Testis (tissue), 3 donors: ENCODE data around the gene NKRF. TPM values are rescaled to one million over a fixed set of nuclear protein-coding genes. Genes with fewer than 3 reads are reported as not detected.

Source experiments
- DNase-seq: peaks from one replicate; pipeline ENCODE4 v3.0.0-alpha.2; 2019
- H3K27ac ChIP-seq, 2 donors: fragments of 200-600 bp; sonication (generic); one replicate each; pipeline ENCODE4 v1.5.1; 2019
- H3K27me3 ChIP-seq: fragments of 200-600 bp; sonication (generic); one replicate; pipeline ENCODE4 v1.5.1; 2019
- H3K36me3 ChIP-seq: fragments of 200-600 bp; sonication (generic); one replicate; pipeline ENCODE4 v1.5.1; 2017; ENCODE audit warnings: low read depth; ENCODE audit errors: missing control alignments
- H3K4me1 ChIP-seq: fragments of 200-600 bp; sonication (generic); one replicate; pipeline ENCODE4 v1.5.1; 2019
- H3K4me3 ChIP-seq, 2 donors: fragments of 200-600 bp; sonication (generic); one replicate each; pipeline ENCODE4 v1.5.1; 2017 to 2019
- H3K9me3 ChIP-seq: fragments of 200-600 bp; sonication (generic); one replicate; pipeline ENCODE4 v1.5.1; 2017
- CTCF ChIP-seq, 3 experiments: fragments of 450-650 bp in 2 of 3; fragments of 200-600 bp in 1 of 3; sonication (generic) in 1 of 3; IDR thresholded peaks; one replicate each; pipeline ENCODE4 v1.5.1; 2016 to 2019; ENCODE audit warnings: antibody characterized with exemption in 3 of 3, mild to moderate bottlenecking in 2 of 3, moderate library complexity in 1 of 3
- POLR2A ChIP-seq: fragments of 450-650 bp; IDR thresholded peaks from one replicate; pipeline ENCODE4 v1.6.1; 2017; ENCODE audit warnings: antibody characterized with exemption, mild to moderate bottlenecking, moderate library complexity
- WGBS, 2 donors: methylation state at CpG; one replicate each; pipeline ENCODE4 v1.1.5; 2018; 5-methylcytosine and 5-hydroxymethylcytosine counted together
- intact Hi-C: fragments of 100-400 bp; cut with DNase I; formaldehyde crosslinking; loops from one replicate; pipeline ENCODE4 v1.15.1; 2023; ENCODE audit warnings: low total_unique reads
- polyA plus RNA-seq: library from polyadenylated mRNA; stranded (reverse); fragments of 350-450 nt; fragmentation: Illumina TruSeq; extraction: RNeasy Lipid Tissue Mini Kit (QIAGEN cat#74804); gene quantifications from one replicate; pipeline ENCODE4 v1.2.3, GENCODE V29; 2014; ENCODE audit warnings: low read depth, low replicate concordance; ENCODE audit not compliant: insufficient read depth
- total RNA-seq, 2 donors: library from RNA; depleted of rRNA; stranded (reverse); fragments of >200 nt; gene quantifications; one replicate each; pipeline ENCODE4 v1.2.3, GENCODE V29; 2016

Gene NKRF
- total and polyA plus RNA-seq, 3 donors from 2014 or later = 4.1 to 6.4 (median 4.7) TPM

GRCh38 chrX:119618439-119618838, 12.2 kb upstream of the NKRF start:
- no peak for DNase-seq
- Histone ChIP-seq H3K4me1 (no peaks in the 10 kb centered on the region), H3K27ac (no peak overlapping the region), H3K36me3 (no peaks in the 10 kb centered on the region), H3K9me3 (no peaks in the 10 kb centered on the region), H3K27me3 (no peaks in the 10 kb centered on the region), H3K4me3 (no peak overlapping the region)
- 87 to 88% methylated on average over 3 to 5 of the region's 5 CpGs for WGBS, 2 donors
- TF ChIP-seq POLR2A (no peak), CTCF (IDR thresholded peaks at IDR 0.05) (no peak)
- intact Hi-C loops = no loop called here

- TF ChIP-seq CTCF (IDR thresholded peaks at IDR 0.05) = no peak
- TF ChIP-seq POLR2A = no peak
- intact Hi-C loops = no loop called here
- H3K4me3 ChIP-seq = no peak overlapping the region
- H3K36me3 ChIP-seq = no peaks in the 10 kb centered on the region
- DNase-seq = no peak
- 73 to 77% methylated on average over 15 of the region's 15 CpGs for WGBS, 2 donors
- H3K9me3 ChIP-seq = no peaks in the 10 kb centered on the region
- H3K27ac ChIP-seq = no peak overlapping the region
- H3K4me1 ChIP-seq = no peaks in the 10 kb centered on the region
- no peaks in the 10 kb centered on the region for H3K27me3 ChIP-seq
Observed at GRCh38 chrX:119617517-119618164, 11.4 kb upstream of the NKRF start.

GRCh38 chrX:119614776-119615175, 8.6 kb upstream of the NKRF start:
- no peak for DNase-seq
- Histone ChIP-seq H3K4me3 (no peak overlapping the region), H3K9me3 (no peaks in the 10 kb centered on the region), H3K36me3 (no peaks in the 10 kb centered on the region), H3K27me3 (no peaks in the 10 kb centered on the region), H3K27ac (no peak overlapping the region), H3K4me1 (no peaks in the 10 kb centered on the region)
- intact Hi-C loops = no loop called here
- no peak for TF ChIP-seq CTCF (IDR thresholded peaks at IDR 0.05)
- TF ChIP-seq POLR2A = no peak
- WGBS, 2 donors = 79 to 96% methylated on average over 13 of the region's 13 CpGs

GRCh38 chrX:119607018-119607389, 780 bp upstream of the NKRF start:
- WGBS, 2 donors = 16 to 24% methylated on average over 7 of the region's 7 CpGs
- peak overlapping the region; percentile 73 to 81 for H3K4me3 ChIP-seq
- TF ChIP-seq CTCF (IDR thresholded peaks at IDR 0.05) = no peak
- no peak for TF ChIP-seq POLR2A
- no peaks in the 10 kb centered on the region for H3K27me3 ChIP-seq
- no peaks in the 10 kb centered on the region for H3K36me3 ChIP-seq
- H3K4me1 ChIP-seq = no peaks in the 10 kb centered on the region
- intact Hi-C loops = no loop called here
- H3K9me3 ChIP-seq = no peaks in the 10 kb centered on the region
- DNase-seq = no peak
- peak overlapping the region; percentile 91 to 94 for H3K27ac ChIP-seq
